Stimulated activated CD8-positive, alpha-beta memory T cell treated with anti-CD3 and anti-CD28 coated beads, Interleukin-12 subunit alpha, Interleukin-12 subunit beta, amount 100 ng/mL, for 24 hours (primary cell): ENCODE measurements around the gene ZFP64.
"Not testable (repeated sequence)": the region's sequence is repeated elsewhere in the genome, so short reads cannot be mapped to it uniquely, and the experiment has no call there.

Experiments used
- DNase-seq: peaks from one replicate; pipeline ENCODE4 v3.0.0-alpha.2; 2020; ENCODE audit errors: extremely low read depth

The ZFP64 gene

GRCh38 chr20:52191132-52191915 is at the start of gene ZFP64:
TSS of gene ZFP64 (minus strand) at chr20:52191779. CDS start at chr20:52191636, 143 bp downstream.
- peak; percentile 28 for DNase-seq

- no peak for DNase-seq
These were observed 49.2 kb upstream of the ZFP64 start for GRCh38 chr20:52240802-52241201.

- DNase-seq: no peak
These were observed 47.5 kb upstream of the ZFP64 start for GRCh38 chr20:52239102-52239501.

GRCh38 chr20:52236292-52236691 is 44.7 kb upstream of the ZFP64 start:
- no peak for DNase-seq

- no peak for DNase-seq
These were observed 43.5 kb upstream of the ZFP64 start for GRCh38 chr20:52235129-52235528.

GRCh38 chr20:52234302-52235045 is 42.9 kb upstream of the ZFP64 start:
- DNase-seq: no peak

- DNase-seq: no peak
These were observed 39.7 kb upstream of the ZFP64 start for GRCh38 chr20:52231230-52231746.

- DNase-seq: no peak
These were observed 38.8 kb upstream of the ZFP64 start for GRCh38 chr20:52230409-52230808.

- DNase-seq: not testable (repeated sequence)
These were observed 37.8 kb upstream of the ZFP64 start for GRCh38 chr20:52229346-52229745.

GRCh38 chr20:52226370-52226769 is 34.8 kb upstream of the ZFP64 start:
- no peak for DNase-seq

- DNase-seq: no peak
These were observed 33.3 kb upstream of the ZFP64 start for GRCh38 chr20:52224920-52225319.

GRCh38 chr20:52221362-52221761 is 29.8 kb upstream of the ZFP64 start:
- not testable (repeated sequence) for DNase-seq

- not testable (repeated sequence) for DNase-seq
These were observed 29.3 kb upstream of the ZFP64 start for GRCh38 chr20:52220891-52221290.

- no peak for DNase-seq
These were observed 27.9 kb upstream of the ZFP64 start for GRCh38 chr20:52219441-52219840.

GRCh38 chr20:52217689-52218395 is 26.3 kb upstream of the ZFP64 start:
- no peak for DNase-seq

- no peak for DNase-seq
These were observed 22.4 kb upstream of the ZFP64 start for GRCh38 chr20:52213995-52214394.

- no peak for DNase-seq
These were observed 21.4 kb upstream of the ZFP64 start for GRCh38 chr20:52212943-52213342.

GRCh38 chr20:52210037-52210990 is 18.7 kb upstream of the ZFP64 start:
- DNase-seq: no peak

GRCh38 chr20:52209154-52209571 is 17.6 kb upstream of the ZFP64 start:
- DNase-seq: no peak

GRCh38 chr20:52207020-52207810 is 15.6 kb upstream of the ZFP64 start:
- DNase-seq: no peak
